HepG2 (cell line): ENCODE measurements around the gene VPS50.

Experiments used
- ATF7 ChIP-seq, 2 experiments: fragments of 450-650 bp in 1 of 2; sonication (generic) in 1 of 2; formaldehyde crosslinking in 1 of 2; IDR thresholded peaks; 2 replicates each; pipeline versions ENCODE4 v1.4.0 to v1.6.1; 2016 to 2020; ENCODE audit warnings: antibody characterized with exemption in 1 of 2, mild to moderate bottlenecking in 1 of 2, missing genetic modification reagents in 1 of 2
- CTCF ChIP-seq: sonication (generic); formaldehyde crosslinking; IDR thresholded peaks from 2 replicates; pipeline ENCODE4 v1.5.0; 2020; ENCODE audit warnings: mild to moderate bottlenecking, missing genetic modification reagents, moderate library complexity
- ESRRA ChIP-seq: sonication (generic); formaldehyde crosslinking; IDR thresholded peaks from 2 replicates; pipeline ENCODE4 v1.5.1; 2020; ENCODE audit warnings: mild to moderate bottlenecking, low read depth, missing genetic modification reagents
- EZH2 ChIP-seq: conservative IDR thresholded peaks from 2 replicates; pipeline ENCODE4 v1.6.1; 2012; ENCODE audit warnings: mild to moderate bottlenecking, low read depth, low read length, moderate library complexity
- NFE2 ChIP-seq: sonication (generic); formaldehyde crosslinking; IDR thresholded peaks from 2 replicates; pipeline ENCODE4 v1.4.0; 2020; ENCODE audit warnings: missing genetic modification reagents
- RBFOX2 ChIP-seq: fragments of 200-400 bp; formaldehyde crosslinking; IDR thresholded peaks from 2 replicates; pipeline ENCODE4 v1.6.1; 2017; ENCODE audit warnings: low read depth, mild to moderate bottlenecking, low read length
- RBM39 ChIP-seq: fragments of 200-400 bp; formaldehyde crosslinking; IDR thresholded peaks from one replicate; pipeline ENCODE4 v1.6.1; 2018; ENCODE audit warnings: antibody characterized with exemption, mild to moderate bottlenecking, low read depth, low read length; ENCODE audit not compliant: poor library complexity, severe bottlenecking
- RNF2 ChIP-seq: fragments of 450-650 bp; conservative IDR thresholded peaks from 2 replicates; pipeline ENCODE4 v1.6.1; 2016; ENCODE audit warnings: low read depth
- SP1 ChIP-seq, 2 experiments: fragments of 450-650 bp in 1 of 2; sonication (generic) in 1 of 2; formaldehyde crosslinking in 1 of 2; IDR thresholded peaks; 2 replicates each; pipeline versions ENCODE4 v1.4.0 to v1.6.1; 2016 to 2020; ENCODE audit warnings: missing genetic modification reagents in 1 of 2
- ZNF414 ChIP-seq: sonication (generic); formaldehyde crosslinking; IDR thresholded peaks from 2 replicates; pipeline ENCODE4 v1.5.0; 2020; ENCODE audit warnings: missing genetic modification reagents
- ZNF670 ChIP-seq: sonication (generic); formaldehyde crosslinking; IDR thresholded peaks from 2 replicates; pipeline ENCODE4 v1.8.0; 2022; ENCODE audit warnings: mild to moderate bottlenecking, missing genetic modification reagents, borderline replicate concordance

GRCh38 chr7:93245525-93246432 is 13.6 kb downstream of the VPS50 start:
- TF ChIP-seq ATF7 (IDR thresholded peaks at IDR 0.05) (no peak), ATF7 (CRISPR knock-in tag; IDR thresholded peaks at IDR 0.05) (no peak), EZH2 (no peak), ESRRA (CRISPR knock-in tag) (no peak), RBFOX2 (no peak), ZNF414 (CRISPR knock-in tag) (no peak), RBM39 (no peak), NFE2 (no peak), CTCF (CRISPR knock-in tag) (peak; percentile 53), SP1 (IDR thresholded peaks at IDR 0.05) (no peak), SP1 (CRISPR knock-in tag; IDR thresholded peaks at IDR 0.05) (no peak), ZNF670 (CRISPR knock-in tag) (no peak), RNF2 (no peak)
